NCI-H128 (cell line): ENCODE results near the gene CNDP1.
"Not testable (repeated sequence)": the region's sequence is repeated elsewhere in the genome, so short reads cannot be mapped to it uniquely, and the experiment has no call there.

Source experiments
- DNase-seq: peaks from one replicate; lab custom pipeline; 2025; ENCODE audit not compliant: unreplicated experiment; lab: John Stamatoyannopoulos, UW

CNDP1 gene

GRCh38 chr18:74534150-74534969 lies at the start of gene CNDP1:
TSS of gene CNDP1 (plus strand) at chr18:74534500. CDS start at chr18:74534668, 168 bp downstream.
- DNase-seq, result no peak

GRCh38 chr18:74486119-74486849 lies 48.0 kb upstream of the CNDP1 start:
- DNase-seq, result no peak

GRCh38 chr18:74488354-74488753 lies 45.9 kb upstream of the CNDP1 start:
- no peak for DNase-seq

- DNase-seq, result no peak
Observed at GRCh38 chr18:74488864-74489263, 45.4 kb upstream of the CNDP1 start.

- DNase-seq, result no peak
Observed at GRCh38 chr18:74489676-74490075, 44.6 kb upstream of the CNDP1 start.

GRCh38 chr18:74492259-74492658 lies 42.0 kb upstream of the CNDP1 start:
- no peak for DNase-seq

- peak; percentile 56 for DNase-seq
Observed at GRCh38 chr18:74493689-74494088, 40.6 kb upstream of the CNDP1 start.

- DNase-seq, result no peak
Observed at GRCh38 chr18:74494514-74494913, 39.8 kb upstream of the CNDP1 start.

GRCh38 chr18:74495581-74496507 lies 38.5 kb upstream of the CNDP1 start, which contains the start of gene CNDP2:
TSS of gene CNDP2 (plus strand) at chr18:74496363. CDS start at chr18:74499974, 3,611 bp downstream.
- DNase-seq, result peak; percentile 99

GRCh38 chr18:74496508-74497323 lies 37.6 kb upstream of the CNDP1 start:
- DNase-seq, result no peak

- DNase-seq, result no peak
Observed at GRCh38 chr18:74497324-74497676, 37.0 kb upstream of the CNDP1 start.

- no peak for DNase-seq
Observed at GRCh38 chr18:74497778-74498177, 36.5 kb upstream of the CNDP1 start.

GRCh38 chr18:74498712-74499627 lies 35.3 kb upstream of the CNDP1 start:
- no peak for DNase-seq

GRCh38 chr18:74499633-74500032 lies 34.7 kb upstream of the CNDP1 start:
- DNase-seq, result no peak

GRCh38 chr18:74500372-74500771 lies 33.9 kb upstream of the CNDP1 start:
- no peak for DNase-seq

- DNase-seq, result not testable (repeated sequence)
Observed at GRCh38 chr18:74500774-74501173, 33.5 kb upstream of the CNDP1 start.

GRCh38 chr18:74501386-74501785 lies 32.9 kb upstream of the CNDP1 start:
- DNase-seq, result no peak

- DNase-seq, result no peak
Observed at GRCh38 chr18:74503137-74503536, 31.2 kb upstream of the CNDP1 start.

GRCh38 chr18:74505776-74506175 lies 28.5 kb upstream of the CNDP1 start:
- DNase-seq, result no peak
